HG03064 (cell line): ENCODE data around the gene GSTM2.
"Not testable (repeated sequence)": the region's sequence is repeated elsewhere in the genome, so short reads cannot be mapped to it uniquely, and the experiment has no call there.

Experiments used
- ATAC-seq: cut with Tn5 transposase; IDR thresholded peaks from one replicate; pipeline ENCODE4 v1.9.1; 2021; ENCODE audit warnings: low read depth; ENCODE audit not compliant: unreplicated experiment

The GSTM2 gene

DNA sequence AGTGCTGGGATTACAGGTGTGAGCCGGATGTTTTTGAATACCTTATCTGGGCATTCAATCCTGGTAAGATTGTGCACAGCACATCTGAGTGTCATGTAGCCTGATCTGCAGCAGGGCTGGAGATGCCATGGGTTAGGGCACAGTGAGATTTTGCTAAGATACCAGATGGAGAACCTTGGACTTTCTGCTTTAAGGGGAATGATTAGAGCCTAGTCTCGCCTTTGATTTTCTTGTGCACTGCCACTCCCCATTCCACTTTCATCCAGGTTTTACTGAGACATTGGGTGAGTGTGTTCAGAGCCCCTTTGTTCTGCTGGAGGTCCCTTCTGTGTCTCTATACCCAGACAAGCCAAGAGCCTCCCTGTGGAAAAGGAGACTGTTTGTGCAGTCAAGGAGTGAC is 6.0 kb downstream of the GSTM2 start:
- ATAC-seq = not testable (repeated sequence)

DNA sequence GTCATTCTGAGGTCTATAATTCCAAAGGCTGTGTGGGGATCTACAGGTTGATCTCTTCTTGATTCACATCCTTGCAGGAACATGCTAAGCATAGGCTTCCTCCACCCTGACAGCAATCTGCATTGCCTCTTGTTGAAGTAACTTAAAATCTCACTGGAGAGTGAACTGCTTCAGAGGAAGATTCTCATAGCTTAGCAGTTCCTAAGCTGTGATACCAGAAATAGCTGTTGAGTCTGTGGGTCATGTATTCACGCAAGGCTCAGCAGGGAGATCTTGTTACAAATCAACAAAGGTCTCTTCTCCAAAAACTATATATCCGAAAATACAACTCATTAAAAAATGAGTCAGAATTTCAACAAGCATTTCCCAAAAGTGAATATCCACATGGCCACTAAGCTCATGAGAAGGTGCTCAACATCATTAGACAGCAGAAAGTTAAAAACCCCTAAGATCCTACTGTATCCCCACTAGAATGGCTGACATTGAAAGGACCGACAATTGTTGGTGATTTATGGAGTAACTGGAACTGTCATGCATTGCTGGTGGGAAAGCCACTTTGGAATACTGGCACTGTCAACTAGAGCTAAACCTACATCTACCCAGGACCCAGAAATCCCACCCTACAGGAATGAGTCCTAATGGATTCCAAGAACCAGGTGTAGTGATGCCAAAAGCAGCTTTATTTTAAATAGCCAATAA is 9.0 kb downstream of the GSTM2 start:
- ATAC-seq = not testable (repeated sequence)

DNA sequence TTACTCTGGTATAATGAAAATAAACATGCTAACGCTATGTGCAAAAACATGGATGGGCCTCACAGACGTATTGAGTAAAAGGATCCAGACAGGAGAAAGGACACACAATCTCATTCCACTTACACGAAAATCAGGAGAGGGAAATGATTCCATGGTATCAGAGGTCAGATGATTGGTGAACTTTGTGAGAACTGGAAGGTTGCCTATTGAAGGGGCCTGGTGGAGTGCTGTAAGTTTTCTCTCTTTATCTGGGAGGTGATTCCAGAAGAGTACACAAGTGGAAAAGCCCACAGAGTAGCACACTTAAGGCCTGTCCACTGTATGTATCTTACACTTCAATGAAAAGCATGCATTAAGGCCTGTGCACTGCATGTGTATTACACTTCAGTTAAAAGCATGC is 9.6 kb downstream of the GSTM2 start:
- ATAC-seq = no peak

DNA sequence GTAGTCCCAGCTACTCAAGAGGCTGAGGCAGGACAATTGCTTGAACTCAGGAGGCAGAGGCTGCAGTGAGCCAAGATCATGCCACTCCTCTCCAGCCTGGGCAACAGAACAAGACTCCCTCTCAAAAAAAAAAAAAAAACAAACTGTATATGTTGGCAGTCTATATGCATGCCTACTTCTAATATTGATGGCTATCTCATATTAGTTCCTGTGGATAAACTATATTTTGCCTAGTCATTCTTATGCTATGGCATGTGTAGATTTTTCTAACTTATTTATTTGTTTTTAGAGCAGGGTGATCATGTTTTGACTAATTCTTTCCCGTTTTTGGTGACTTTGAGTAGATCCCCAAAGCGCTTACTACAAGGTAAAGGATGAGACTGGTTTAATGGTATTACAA is 10.8 kb downstream of the GSTM2 start:
- not testable (repeated sequence) for ATAC-seq

DNA sequence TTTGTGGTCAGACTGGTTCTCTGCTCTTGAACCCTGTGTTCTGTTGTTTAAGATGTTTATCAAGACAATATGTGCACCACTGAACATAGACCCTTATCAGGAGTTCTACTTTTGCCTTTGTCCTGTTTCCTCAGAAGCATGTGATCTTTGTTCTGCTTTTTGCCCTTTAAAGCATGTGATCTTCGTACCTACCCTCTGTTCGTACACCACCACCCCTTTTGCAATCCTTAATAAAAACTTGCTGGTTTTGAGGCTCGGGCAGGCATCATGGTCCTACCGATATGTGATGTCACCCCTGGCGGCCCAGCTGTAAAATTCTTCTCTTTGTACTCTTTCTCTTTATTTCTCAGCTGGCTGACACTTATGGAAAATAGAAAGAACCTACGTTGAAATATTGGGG is 16.9 kb downstream of the GSTM2 start:
- ATAC-seq = not testable (repeated sequence)

DNA sequence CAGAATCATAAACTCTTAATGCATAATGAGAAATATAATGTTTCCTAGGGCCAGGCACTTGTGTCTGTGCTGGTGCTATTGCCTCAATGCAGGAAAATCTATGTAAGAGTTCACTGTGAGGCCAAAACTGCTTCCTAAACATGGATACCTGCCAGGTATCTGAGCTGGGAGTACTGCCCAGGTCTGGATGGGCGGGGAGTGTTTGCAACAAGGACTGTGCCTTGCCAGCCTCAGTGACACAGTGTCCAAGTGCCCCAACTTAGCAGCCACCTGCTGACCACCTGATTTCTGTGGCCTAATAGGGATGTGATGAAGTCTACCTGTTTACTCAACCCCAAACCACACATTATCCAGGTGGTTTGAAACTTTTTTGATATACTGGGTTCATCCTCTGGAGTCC is 17.5 kb downstream of the GSTM2 start:
- ATAC-seq = not testable (repeated sequence)

DNA sequence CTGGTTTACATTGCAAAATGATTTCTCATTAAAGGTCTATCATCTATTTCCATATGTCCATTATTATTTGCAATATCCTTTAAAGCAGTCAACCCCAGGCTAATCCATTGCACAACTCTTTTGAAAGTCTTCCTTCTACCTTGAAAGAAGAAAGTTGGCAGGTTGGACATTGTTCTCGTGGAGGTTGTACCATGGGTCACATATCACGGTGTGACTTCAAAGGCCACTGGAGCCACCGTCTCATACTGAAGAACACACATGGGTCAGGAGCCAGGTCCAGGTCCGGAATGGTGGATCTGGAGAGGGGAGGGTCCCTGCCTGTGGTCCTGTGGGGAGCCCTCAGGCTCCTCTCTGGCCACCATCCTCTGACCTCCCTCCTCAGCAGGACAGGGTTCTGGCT is 18.0 kb downstream of the GSTM2 start:
- not testable (repeated sequence) for ATAC-seq

DNA sequence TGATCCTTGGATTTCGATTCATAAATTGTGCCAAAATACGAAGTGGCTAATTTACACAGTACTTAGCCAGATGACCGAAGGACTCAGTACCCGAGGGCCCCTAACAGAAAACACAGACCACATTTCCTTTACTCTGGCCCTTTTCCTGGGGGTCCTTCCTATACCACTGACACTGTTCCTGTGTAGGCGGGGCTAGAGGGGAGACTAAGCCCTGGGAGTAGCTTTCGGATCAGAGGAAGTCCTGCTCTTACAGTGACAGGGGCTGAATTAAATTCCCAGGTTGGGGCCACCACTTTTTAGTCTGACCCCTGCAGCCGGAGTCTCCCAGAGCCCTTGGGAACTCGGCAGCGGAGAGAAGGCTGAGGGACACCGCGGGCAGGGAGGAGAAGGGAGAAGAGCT is 19.3 kb downstream of the GSTM2 start:
- ATAC-seq = not testable (repeated sequence)

DNA sequence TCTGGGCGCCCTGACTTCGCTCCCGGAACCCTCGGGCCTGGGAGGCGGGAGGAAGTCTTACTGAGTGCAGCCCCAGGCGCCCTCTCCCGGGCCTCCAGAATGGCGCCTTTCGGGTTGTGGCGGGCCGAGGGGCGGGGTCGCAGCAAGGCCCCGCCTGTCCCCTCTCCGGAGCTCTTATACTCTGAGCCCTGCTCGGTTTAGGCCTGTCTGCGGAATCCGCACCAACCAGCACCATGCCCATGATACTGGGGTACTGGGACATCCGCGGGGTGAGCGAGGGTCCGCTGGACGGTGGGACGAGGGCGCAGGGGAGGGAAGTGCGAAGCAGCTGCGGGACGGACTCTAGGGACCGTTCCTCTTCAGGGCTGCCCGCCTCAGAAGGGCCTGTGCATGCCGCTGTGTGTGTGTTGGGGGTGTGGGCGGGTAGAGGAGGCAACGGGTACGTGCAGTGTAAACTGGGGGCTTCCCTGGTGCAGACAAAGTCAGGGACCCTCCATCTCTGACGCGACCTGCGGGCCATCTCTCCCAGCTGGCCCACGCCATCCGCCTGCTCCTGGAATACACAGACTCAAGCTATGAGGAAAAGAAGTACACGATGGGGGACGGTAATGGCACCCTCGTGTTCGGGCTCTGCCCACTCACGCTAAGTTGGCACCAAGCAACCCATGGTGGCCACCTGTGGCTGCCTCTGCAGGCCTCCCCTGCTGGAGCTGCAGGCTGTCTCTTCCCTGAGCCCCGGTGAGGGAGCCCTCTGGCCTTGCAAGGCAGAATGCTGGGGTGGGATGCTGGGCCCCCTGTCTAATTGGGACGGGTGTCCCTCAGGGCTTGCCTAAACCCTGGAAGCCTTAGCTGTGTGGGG is 20.0 kb downstream of the GSTM2 start, which contains the start of gene GSTM1:
Gene GSTM1 (plus strand): TSS at position 177 of the 859 bp plus-strand sequence. CDS start 57 bp downstream, at position 234.
- peak; percentile 99 for ATAC-seq

DNA sequence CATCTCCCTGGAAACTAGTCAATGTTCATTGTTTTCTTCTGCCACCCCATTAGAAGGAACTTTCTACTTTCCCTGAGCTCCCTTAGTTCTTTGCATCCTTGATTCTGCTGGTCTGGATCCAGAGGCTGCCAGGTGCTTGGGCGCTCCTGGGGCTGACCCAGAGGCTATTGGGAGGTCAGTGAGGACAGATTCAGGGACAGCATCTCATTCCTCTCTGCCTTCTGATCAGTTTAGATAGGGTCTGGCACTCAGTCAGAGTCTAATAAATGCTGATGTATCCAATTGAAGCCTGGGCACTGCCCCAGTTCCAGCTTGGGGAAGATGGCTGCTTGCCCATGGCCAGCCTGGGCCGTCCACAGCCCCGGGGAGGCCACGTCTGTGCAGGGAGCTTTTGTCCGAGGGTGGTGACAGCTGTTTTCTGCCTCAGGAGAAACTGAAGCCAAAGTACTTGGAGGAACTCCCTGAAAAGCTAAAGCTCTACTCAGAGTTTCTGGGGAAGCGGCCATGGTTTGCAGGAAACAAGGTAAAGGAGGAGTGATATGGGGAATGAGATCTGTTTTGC is 22.1 kb downstream of the GSTM2 start:
- no peak for ATAC-seq

DNA sequence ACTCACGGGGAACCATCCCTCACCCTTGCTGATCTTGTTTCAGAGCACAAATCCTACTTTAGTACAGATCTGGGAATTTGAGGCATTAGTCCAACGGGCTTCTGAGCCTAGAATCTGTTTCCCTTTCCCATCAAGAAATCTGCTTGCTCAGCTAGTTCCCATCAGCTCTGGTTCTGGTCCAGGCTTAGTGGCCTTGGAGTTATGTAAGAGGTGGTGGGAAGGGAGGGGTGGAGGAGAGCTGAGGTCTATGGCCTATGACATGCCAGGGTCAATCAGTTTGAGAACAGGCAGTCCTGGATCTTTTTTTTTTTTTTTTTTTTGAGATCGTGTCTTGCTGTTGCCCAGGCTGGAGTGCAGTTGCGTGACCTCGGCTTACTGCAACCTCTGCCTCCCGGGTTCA is 23.9 kb downstream of the GSTM2 start:
- ATAC-seq = no peak

DNA sequence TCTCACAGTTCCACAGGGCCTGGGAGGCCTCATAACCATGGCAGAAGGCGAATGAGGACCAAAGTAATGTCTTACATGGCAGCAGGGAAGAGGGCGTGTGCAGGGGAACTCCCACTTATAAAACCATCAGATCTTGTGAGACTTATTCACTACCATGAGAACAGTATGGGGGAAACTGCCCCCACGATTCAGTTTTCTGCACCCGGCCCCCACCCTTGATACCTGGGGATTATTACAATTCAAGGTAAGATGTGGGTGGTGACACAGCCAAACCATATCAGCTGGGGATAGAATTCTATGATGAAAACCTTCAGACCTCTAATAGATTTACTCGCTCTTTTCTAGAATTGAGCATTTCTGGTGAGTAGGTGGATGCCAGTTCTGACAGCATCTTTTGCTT is 26.5 kb downstream of the GSTM2 start:
- ATAC-seq = not testable (repeated sequence)

DNA sequence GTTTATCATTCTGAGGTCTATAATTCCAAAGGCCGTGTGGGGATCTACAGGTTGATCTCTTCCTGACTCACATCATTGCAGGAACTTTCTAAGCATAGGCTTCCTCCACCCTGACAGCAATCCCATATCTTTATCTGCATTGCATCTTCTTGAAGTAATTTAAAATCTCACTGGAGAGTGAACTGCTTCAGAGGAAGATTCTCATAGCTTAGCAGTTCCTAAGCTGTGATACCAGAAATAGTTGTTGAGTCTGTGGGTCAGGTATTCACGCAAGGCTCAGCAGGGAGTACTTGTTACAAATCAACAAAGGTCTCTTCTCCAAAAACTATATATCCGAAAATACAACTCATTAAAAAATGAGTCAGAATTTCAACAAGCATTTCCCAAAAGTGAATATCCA is 27.3 kb downstream of the GSTM2 start:
- not testable (repeated sequence) for ATAC-seq

DNA sequence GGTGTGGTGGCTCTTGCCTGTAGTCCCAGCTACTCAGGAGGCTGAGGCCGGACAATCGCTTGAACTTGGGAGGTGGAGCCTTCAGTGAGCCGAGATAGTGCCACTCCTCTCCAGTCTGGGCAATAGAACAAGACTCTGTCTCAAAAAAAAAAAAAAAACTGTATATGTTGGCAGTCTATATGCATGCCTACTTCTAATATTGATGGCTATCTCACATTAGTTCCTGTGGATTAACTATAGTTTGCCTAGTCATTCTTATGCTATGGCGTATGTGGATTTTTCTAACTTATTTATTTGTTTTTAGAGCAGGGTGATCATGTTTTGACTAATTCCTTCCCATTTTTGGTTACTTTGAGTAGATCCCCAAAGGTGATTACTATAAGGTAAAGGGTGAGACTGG is 29.2 kb downstream of the GSTM2 start:
- no peak for ATAC-seq

DNA sequence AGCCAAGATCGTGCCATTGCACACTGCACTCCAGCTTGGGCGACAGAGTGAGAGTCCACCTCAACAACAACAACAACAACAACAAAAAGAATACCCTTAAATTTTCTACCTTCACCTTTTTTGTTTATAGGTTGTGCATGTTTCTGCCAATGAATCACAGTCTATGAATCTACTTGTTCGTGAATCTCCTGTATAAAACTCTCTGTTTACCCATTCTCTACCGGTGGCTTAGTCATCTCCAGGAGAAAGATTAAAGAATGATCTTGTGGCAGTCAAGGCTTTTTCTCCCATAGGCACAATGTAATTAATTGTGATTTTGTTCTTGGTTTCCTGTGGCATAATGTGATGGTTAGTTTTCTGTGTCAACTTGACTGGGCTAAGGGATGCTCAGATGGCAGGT is 30.0 kb downstream of the GSTM2 start:
- not testable (repeated sequence) for ATAC-seq

DNA sequence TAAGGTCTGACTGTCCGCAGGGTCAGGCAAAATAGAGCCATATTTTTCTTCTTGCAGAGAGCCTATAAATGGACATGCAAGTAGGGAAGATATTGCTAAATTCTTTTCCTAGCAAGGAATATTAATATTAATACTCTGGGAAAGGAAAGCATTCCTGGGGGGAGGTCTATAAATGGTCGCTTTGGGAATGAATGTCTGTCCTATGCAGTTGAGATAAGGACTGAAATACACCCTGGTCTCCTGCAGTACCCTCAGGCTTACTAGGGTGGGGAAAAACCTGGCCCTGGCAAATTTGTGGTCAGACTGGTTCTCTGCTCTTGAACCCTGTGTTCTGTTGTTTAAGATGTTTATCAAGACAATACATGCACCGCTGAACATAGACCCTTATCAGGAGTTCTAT is 35.1 kb downstream of the GSTM2 start:
- not testable (repeated sequence) for ATAC-seq

DNA sequence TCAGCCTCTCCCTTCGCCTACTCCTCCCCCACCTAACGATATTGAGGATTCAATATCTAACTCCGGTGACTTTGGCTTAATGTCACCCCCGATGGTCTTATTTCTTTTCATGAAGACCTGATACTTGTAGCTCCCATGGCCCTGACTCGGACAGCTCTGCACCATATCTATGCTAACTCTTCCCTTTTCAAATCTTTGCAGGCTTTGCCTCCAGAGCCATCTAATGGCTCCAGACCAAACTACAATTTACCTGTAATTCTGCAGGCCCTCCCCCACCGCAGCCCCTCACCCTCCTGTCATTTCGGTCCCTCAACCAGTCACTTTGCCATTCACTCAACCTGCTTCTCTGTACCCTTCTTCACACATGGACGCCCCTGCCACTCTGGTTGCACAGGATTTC is 36.3 kb downstream of the GSTM2 start:
- no peak for ATAC-seq

DNA sequence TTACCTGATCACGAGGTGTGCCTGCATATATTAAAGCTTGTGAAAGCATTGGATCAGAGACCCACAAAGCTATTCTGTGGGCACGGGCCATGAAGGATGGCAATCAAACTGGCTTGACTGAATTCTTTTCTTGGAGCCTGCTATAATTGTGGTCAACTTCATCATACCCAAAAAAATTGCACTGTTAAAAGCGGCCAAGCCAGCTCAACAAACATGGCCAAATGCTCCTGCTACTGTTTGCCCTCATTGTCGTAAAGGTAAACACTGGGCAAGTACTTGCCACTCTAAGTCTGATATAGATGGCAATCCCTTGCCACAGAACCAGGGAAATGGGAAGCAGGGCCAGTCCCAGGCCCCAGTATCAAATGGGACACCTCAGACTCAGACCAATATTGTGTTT is 37.6 kb downstream of the GSTM2 start:
- no peak for ATAC-seq

DNA sequence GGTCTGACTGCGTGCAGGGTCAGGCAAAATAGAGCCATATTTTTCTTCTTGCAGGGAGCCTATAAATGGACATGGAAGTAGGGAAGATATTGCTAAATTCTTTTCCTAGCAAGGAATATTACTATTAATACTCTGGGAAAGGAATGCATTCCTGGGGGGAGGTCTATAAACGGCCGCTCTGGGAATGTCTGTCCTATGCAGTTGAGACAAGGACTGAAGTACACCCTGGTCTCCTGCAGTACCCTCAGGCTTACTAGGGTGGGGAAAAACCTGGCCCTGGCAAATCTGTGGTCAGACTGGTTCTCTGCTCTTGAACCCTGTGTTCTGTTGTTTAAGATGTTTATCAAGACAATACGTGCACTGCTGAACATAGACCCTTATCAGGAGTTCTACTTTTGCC is 41.1 kb downstream of the GSTM2 start:
- not testable (repeated sequence) for ATAC-seq

DNA sequence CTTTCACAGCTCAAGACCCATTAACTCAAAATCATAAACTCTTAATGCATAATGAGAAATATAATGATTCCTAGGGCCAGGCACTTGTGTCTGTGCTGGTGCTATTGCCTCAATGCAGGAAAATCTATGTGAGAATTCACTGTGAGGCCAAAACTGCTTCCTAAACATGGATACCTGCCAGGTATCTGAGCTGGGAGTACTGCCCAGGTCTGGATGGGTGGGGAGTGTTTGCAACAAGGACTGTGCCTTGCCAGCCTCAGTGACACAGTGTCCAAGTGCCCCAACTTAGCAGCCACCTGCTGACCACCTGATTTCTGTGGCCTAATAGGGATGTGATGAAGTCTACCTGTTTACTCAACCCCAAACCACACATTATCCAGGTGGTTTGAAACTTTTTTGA is 42.0 kb downstream of the GSTM2 start:
- not testable (repeated sequence) for ATAC-seq

DNA sequence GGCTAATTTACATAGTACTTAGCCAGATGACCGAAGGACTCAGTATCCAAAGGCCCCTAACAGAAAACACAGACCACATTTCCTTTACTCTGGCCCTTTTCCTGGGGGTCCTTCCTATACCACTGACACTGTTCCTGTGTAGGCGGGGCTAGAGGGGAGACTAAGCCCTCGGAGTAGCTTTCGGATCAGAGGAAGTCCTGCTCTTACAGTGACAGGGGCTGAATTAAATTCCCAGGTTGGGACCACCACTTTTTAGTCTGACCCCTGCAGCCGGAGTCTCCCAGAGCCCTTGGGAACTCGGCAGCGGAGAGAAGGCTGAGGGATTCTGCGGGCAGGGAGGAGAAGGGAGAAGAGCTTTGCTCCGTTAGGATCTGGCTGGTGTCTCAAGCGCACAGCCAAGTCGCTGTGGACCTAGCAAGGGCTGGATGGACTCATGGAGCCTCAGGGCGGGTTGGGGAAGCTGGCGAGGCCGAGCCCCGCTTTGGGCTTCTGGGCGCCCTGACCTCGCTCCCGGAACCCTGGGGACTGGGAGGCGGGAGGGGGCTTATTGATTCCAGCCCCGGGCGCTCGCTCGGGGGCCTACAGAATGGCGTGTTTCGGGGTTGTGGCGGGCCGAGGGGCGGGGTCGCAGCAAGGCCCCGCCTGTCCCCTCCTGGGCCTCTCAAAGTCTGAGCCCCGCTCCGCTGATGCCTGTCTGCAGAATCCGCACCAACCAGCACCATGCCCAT is 43.9 kb downstream of the GSTM2 start, which contains the start of gene GSTM5:
Gene GSTM5 (plus strand): TSS at position 659 of the 728 bp plus-strand sequence. CDS start 62 bp downstream, at position 721.
- ATAC-seq = not testable (repeated sequence)
